H9 (cell line): ENCODE data around the gene PLXNB2. TPM values are rescaled to one million over a fixed set of nuclear protein-coding genes. Genes with fewer than 3 reads are reported as not detected.
A peak's percentile ranks its signal among the peaks of the same experiment; 100 is the strongest.

Source experiments
- DNase-seq: peaks from one replicate; pipeline ENCODE4 v3.0.0-alpha.2; 2017
- H2AFZ ChIP-seq: one replicate; pipeline ENCODE4 v1.6.1; 2013; ENCODE audit warnings: mild to moderate bottlenecking, low read length, control low read depth, moderate library complexity
- H2AK5ac ChIP-seq: 2 replicates; pipeline ENCODE4 v1.6.1; 2013; ENCODE audit warnings: low read length, control low read depth, mixed read lengths; ENCODE audit not compliant: insufficient read length
- H2BK120ac ChIP-seq: one replicate; pipeline ENCODE4 v1.6.1; 2013; ENCODE audit warnings: low read depth, mild to moderate bottlenecking, low read length, control low read depth, inconsistent platforms; ENCODE audit not compliant: poor library complexity, severe bottlenecking
- H2BK12ac ChIP-seq: 2 replicates; pipeline ENCODE4 v1.6.1; 2013; ENCODE audit warnings: low read length, control low read depth, mixed read lengths, low read depth; ENCODE audit not compliant: insufficient read length
- H2BK15ac ChIP-seq: 2 replicates; pipeline ENCODE4 v1.6.1; 2013; ENCODE audit warnings: low read depth, low read length, control low read depth
- H2BK20ac ChIP-seq: one replicate; pipeline ENCODE4 v1.6.1; 2013; ENCODE audit warnings: low read depth, mild to moderate bottlenecking, low read length, control low read depth, inconsistent platforms; ENCODE audit not compliant: poor library complexity, severe bottlenecking
- H2BK5ac ChIP-seq: 2 replicates; pipeline ENCODE4 v1.6.1; 2013; ENCODE audit warnings: low read length, control low read depth, mixed read lengths; ENCODE audit not compliant: insufficient read length
- H3K14ac ChIP-seq: 2 replicates; pipeline ENCODE4 v1.6.1; 2013; ENCODE audit warnings: low read length, control low read depth; ENCODE audit not compliant: insufficient read depth
- H3K18ac ChIP-seq: 2 replicates; pipeline ENCODE4 v1.6.1; 2013; ENCODE audit warnings: low read depth, mild to moderate bottlenecking, mixed read lengths, low read length, control low read depth; ENCODE audit not compliant: insufficient read length
- H3K23ac ChIP-seq: 2 replicates; pipeline ENCODE4 v1.6.1; 2013; ENCODE audit warnings: low read length, control low read depth, mixed read lengths, low read depth; ENCODE audit not compliant: insufficient read length
- H3K23me2 ChIP-seq: 2 replicates; pipeline ENCODE4 v1.6.1; 2013; ENCODE audit warnings: low read depth, mild to moderate bottlenecking, mixed read lengths, low read length, control low read depth; ENCODE audit not compliant: insufficient read length, poor library complexity, severe bottlenecking
- H3K27ac ChIP-seq: 2 replicates; pipeline ENCODE4 v1.5.1; 2013; ENCODE audit warnings: low read length, control low read depth, mixed read lengths, low read depth; ENCODE audit not compliant: insufficient read length
- H3K27me3 ChIP-seq: 2 replicates; pipeline ENCODE4 v1.6.1; 2013; ENCODE audit warnings: low read length, control low read depth, inconsistent platforms; ENCODE audit not compliant: insufficient read depth
- H3K4ac ChIP-seq: 2 replicates; pipeline ENCODE4 v1.6.1; 2013; ENCODE audit warnings: low read depth, mild to moderate bottlenecking, control low read depth, inconsistent platforms, low read length, moderate library complexity
- H3K4me1 ChIP-seq: 2 replicates; pipeline ENCODE4 v1.6.1; 2013; ENCODE audit warnings: low read length, control low read depth, inconsistent platforms; ENCODE audit not compliant: insufficient read depth
- H3K4me2 ChIP-seq: 2 replicates; pipeline ENCODE4 v1.6.1; 2013; ENCODE audit warnings: low read length, control low read depth, mixed read lengths; ENCODE audit not compliant: insufficient read length, insufficient read depth
- H3K56ac ChIP-seq: 2 replicates; pipeline ENCODE4 v1.6.1; 2013; ENCODE audit warnings: low read depth, mild to moderate bottlenecking, mixed read lengths, low read length, control low read depth; ENCODE audit not compliant: insufficient read length
- H3K79me1 ChIP-seq: 2 replicates; pipeline ENCODE4 v1.6.1; 2013; ENCODE audit warnings: low read depth, mild to moderate bottlenecking, moderate library complexity, low read length, control low read depth, inconsistent platforms; ENCODE audit not compliant: insufficient read depth, poor library complexity, severe bottlenecking
- H3K79me2 ChIP-seq: 2 replicates; pipeline ENCODE4 v1.6.1; 2013; ENCODE audit warnings: low read length, control low read depth, inconsistent platforms; ENCODE audit not compliant: insufficient read depth
- H3K9ac ChIP-seq: 2 replicates; pipeline ENCODE4 v1.6.1; 2013; ENCODE audit warnings: low read length, control low read depth, mixed read lengths; ENCODE audit not compliant: insufficient read length; ENCODE audit errors: extremely low read depth
- H3K9me3 ChIP-seq: one replicate; pipeline ENCODE4 v1.6.1; 2013; ENCODE audit warnings: low read depth, low read length, inconsistent platforms; ENCODE audit not compliant: control insufficient read depth
- H3T11ph ChIP-seq: one replicate; pipeline ENCODE4 v1.6.1; 2013; ENCODE audit warnings: mild to moderate bottlenecking, low read length, control low read depth, inconsistent platforms
- H4K20me1 ChIP-seq: one replicate; pipeline ENCODE4 v1.6.1; 2013; ENCODE audit not compliant: control insufficient read depth, insufficient read length, insufficient read depth
- H4K5ac ChIP-seq: 2 replicates; pipeline ENCODE4 v1.6.1; 2013; ENCODE audit warnings: low read depth, mild to moderate bottlenecking, mixed read lengths, low read length, control low read depth; ENCODE audit not compliant: insufficient read length
- H4K8ac ChIP-seq: replicated peaks from 2 replicates; pipeline ENCODE4 v1.6.1; 2013; ENCODE audit warnings: low read length, control low read depth, mixed read lengths, low read depth; ENCODE audit not compliant: insufficient read length
- H4K91ac ChIP-seq: 2 replicates; pipeline ENCODE4 v1.6.1; 2013; ENCODE audit warnings: low read depth, mild to moderate bottlenecking, moderate library complexity, mixed read lengths, low read length, control low read depth; ENCODE audit not compliant: insufficient read length
- H3K27ac Mint-ChIP-seq, 3 experiments: 2 replicates in 2 of 3; 3 replicates in 1 of 3; pipeline ENCODE4 v1.8.0; 2020 to 2021; ENCODE audit warnings: mixed read lengths in 3 of 3, mild to moderate bottlenecking in 1 of 3, moderate library complexity in 1 of 3
- H3K27me3 Mint-ChIP-seq: 2 replicates; pipeline ENCODE4 v1.8.0; 2021; ENCODE audit warnings: low read depth, mild to moderate bottlenecking, moderate library complexity, mixed read lengths
- H3K36me3 Mint-ChIP-seq, 3 experiments: 2 replicates in 2 of 3; 3 replicates in 1 of 3; pipeline ENCODE4 v1.8.0; 2020 to 2021; ENCODE audit warnings: low read depth in 3 of 3, mixed read lengths in 3 of 3; ENCODE audit not compliant: insufficient read depth in 1 of 3
- H3K4me1 Mint-ChIP-seq, 2 experiments: 2 replicates each; pipeline ENCODE4 v1.8.0; 2020; ENCODE audit warnings: mixed read lengths in 2 of 2
- H3K4me3 Mint-ChIP-seq, 2 experiments: 2 replicates in 1 of 2; 3 replicates in 1 of 2; pipeline ENCODE4 v1.8.0; 2020 to 2021; ENCODE audit warnings: mild to moderate bottlenecking in 2 of 2, mixed read lengths in 2 of 2, moderate library complexity in 1 of 2
- H3K9me3 Mint-ChIP-seq, 2 experiments: 2 replicates in 1 of 2; 3 replicates in 1 of 2; pipeline ENCODE4 v1.8.0; 2020; ENCODE audit warnings: mild to moderate bottlenecking in 2 of 2, mixed read lengths in 2 of 2, moderate library complexity in 1 of 2
- WGBS: extraction: QIAGEN DNeasy Blood & Tissue Kit; methylation state at CpG from one replicate; pipeline ENCODE4 v1.1.7; 2013; ENCODE audit warnings: missing lambda C conversion rate, low lambda C conversion rate, mixed read lengths; ENCODE audit not compliant: insufficient read length; ENCODE audit errors: extremely low coverage; 5-methylcytosine and 5-hydroxymethylcytosine counted together
- total RNA-seq: library from RNA; stranded (reverse); gene quantifications from 2 replicates; pipeline ENCODE4 v1.2.1, GENCODE V29; 2021
- TF ChIP-seq, protein P1 (sequence below): fragments of 200-600 bp; sonication (generic); conservative IDR thresholded peaks from 3 replicates; pipeline ENCODE4 v1.8.0; 2021; ENCODE audit warnings: antibody characterized with exemption, mild to moderate bottlenecking

The PLXNB2 gene
- total RNA-seq, 1 experiment from 2014 or later, result 87.6 TPM

DNA sequence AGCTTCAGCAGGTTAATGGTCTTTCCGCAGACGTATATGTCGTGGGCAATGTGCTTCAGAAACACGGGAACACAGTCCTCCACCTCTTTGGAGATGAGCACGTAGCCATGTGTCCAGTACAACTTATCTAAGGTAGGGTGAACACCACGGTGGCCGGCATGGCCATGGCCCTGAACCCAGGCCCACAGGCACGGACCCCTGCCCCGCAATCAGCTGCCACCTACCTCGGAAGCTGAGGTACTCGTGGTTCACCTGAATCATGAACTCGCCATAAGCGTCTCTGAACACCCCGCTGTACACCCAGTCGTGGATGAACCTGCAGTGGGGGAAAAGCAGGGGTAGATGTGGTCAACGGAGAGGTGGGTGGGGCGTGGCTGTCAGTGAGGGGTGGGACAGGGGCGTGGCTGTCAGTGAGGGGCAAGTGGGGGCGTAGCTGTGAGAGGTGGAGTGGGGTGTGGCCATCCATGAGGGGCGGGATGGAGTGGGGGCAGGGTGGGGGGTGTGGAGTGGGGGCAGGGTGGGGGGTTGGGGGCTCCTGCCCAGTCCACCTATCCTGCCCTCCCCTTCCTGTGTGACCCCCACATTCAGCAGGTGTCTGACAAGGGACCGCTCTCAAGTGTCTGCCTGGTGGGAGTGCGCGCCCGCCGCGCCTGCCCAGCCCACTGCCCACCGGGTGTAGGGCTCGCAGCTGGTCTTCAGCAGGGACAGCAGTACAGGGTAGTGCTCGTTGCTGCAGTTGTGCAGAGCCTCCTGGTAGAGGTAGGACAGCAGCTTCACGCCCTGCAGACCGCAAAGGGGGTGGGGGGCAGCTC is 81.2 kb downstream of the PLXNB2 start:
- Histone ChIP-seq H3K4me2 (no peak overlapping the region), H3K9ac (no peak overlapping the region), H2BK15ac (no peak overlapping the region), H3K4me1 (no peaks in the 10 kb centered on the region), H2BK20ac (no peak overlapping the region), H2AK5ac (no peak overlapping the region), H3K9me3 (no peaks in the 10 kb centered on the region), H3K18ac (no peak overlapping the region), H2BK5ac (no peak overlapping the region), H3K23me2 (no peaks in the 10 kb centered on the region), H2BK120ac (no peak overlapping the region), H2BK12ac (no peak overlapping the region), H3K4ac (no peak overlapping the region), H4K20me1 (no peaks in the 10 kb centered on the region), H3K79me1 (no peaks in the 10 kb centered on the region), H3T11ph (no peak overlapping the region), H3K14ac (no peak overlapping the region; the same call in 1 of the 2 replicates), H4K91ac (no peak overlapping the region), H4K5ac (no peak overlapping the region), H3K56ac (no peak overlapping the region), H3K79me2 (no peaks in the 10 kb centered on the region), H3K23ac (no peak overlapping the region), H3K27me3 (no peaks in the 10 kb centered on the region), H3K27ac (no peak overlapping the region), H4K8ac (no peak overlapping the region), H2AFZ (no peak overlapping the region)
- Mint-ChIP-seq H3K36me3 (peaks cover 14 to 40% (median 26%) of the 10 kb centered on the region in 3 experiments), H3K27me3 (no peaks in the 10 kb centered on the region), H3K27ac (peak overlapping the region in 1 of 3 experiments; percentile 85; a peak in 1 of 7 replicates), H3K9me3 (peaks cover 0 to 2% of the 10 kb centered on the region in 2 experiments; a peak in 1 of 5 replicates), H3K4me3 (no peak overlapping the region), H3K4me1 (no peaks in the 10 kb centered on the region)
- no CpG with 5 or more reads among the region's 31 CpGs for WGBS
- DNase-seq, result no peak
- TF ChIP-seq, protein P1, sequence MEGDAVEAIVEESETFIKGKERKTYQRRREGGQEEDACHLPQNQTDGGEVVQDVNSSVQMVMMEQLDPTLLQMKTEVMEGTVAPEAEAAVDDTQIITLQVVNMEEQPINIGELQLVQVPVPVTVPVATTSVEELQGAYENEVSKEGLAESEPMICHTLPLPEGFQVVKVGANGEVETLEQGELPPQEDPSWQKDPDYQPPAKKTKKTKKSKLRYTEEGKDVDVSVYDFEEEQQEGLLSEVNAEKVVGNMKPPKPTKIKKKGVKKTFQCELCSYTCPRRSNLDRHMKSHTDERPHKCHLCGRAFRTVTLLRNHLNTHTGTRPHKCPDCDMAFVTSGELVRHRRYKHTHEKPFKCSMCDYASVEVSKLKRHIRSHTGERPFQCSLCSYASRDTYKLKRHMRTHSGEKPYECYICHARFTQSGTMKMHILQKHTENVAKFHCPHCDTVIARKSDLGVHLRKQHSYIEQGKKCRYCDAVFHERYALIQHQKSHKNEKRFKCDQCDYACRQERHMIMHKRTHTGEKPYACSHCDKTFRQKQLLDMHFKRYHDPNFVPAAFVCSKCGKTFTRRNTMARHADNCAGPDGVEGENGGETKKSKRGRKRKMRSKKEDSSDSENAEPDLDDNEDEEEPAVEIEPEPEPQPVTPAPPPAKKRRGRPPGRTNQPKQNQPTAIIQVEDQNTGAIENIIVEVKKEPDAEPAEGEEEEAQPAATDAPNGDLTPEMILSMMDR, result no peak
